NCI-H1105 (cell line): Measurements from ENCODE around the gene ANKRD1.
A peak's percentile ranks its signal among the peaks of the same experiment; 100 is the strongest.
"Not testable (repeated sequence)": the region's sequence is repeated elsewhere in the genome, so short reads cannot be mapped to it uniquely, and the experiment has no call there.

Source experiments
- DNase-seq: peaks from one replicate; lab custom pipeline; 2025; lab: John Stamatoyannopoulos, UW

ANKRD1 gene

DNA sequence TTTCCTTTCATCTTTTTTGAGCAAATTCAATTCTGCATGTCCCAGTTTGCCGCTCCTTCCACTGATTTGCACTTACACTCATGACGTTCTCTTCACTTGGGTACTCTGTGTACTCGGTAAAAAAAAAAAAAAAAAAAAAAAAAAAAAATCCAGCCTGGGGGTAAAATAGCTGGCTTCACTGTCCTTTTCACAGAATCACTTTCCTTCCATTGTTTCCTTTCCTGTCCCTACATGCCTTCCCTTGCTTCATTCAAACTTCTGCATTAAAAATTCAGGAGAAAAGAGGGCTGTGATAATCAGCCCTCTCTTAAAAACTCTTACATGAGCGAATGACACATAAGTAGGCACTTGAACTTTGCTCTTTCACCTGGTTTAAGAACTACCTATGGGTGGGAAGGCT, 8.7 kb downstream of the ANKRD1 start:
- no peak for DNase-seq

GRCh38 chr10:90911133-90912051, 9.5 kb downstream of the ANKRD1 start:
- peak; percentile 52 for DNase-seq

GRCh38 chr10:90906596-90906995, 14.3 kb downstream of the ANKRD1 start:
- no peak for DNase-seq

- DNase-seq, result no peak
Measured at GRCh38 chr10:90905925-90906324, 15.0 kb downstream of the ANKRD1 start.

- DNase-seq, result not testable (repeated sequence)
Measured at GRCh38 chr10:90896916-90897315, 24.0 kb downstream of the ANKRD1 start.

- DNase-seq, result no peak
Measured at GRCh38 chr10:90893190-90893589, 27.7 kb downstream of the ANKRD1 start.

DNA sequence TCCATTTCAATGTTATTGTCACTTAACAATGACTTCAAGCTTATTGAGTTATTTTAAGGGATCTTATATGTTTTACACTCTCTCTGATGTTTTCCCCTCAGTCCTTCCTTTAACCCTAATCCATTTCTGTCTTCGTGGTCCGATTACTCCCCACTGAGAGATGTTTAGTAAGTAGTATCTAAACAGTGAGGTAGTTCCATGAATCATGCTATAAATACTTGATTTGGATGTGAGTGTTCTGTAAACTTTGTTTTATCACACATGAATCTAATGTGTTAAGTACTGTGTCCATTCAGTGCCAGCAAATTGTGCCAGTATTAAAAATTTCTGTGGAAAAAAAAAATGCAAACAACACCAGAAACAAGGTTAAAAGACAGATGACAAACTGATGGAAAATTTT, 30.5 kb downstream of the ANKRD1 start:
- DNase-seq, result no peak

DNA sequence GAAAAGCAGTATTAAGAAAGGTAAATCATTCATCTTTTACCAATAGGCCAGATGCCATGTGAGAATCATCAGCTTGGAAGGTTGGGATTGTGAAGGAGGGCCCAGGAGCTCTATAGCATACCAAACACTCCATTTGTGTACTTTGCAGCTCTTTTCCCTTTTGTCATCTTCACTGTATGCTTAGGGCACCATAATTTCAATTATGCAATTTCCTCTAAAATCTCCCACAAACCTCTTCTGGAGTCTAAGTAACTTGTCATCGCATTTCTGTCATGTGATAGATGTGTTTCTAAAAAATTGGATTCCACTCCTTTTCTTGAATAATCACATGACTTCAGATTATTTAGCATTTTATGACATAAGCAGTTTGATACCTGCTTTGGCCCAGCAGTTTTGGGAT, 31.3 kb downstream of the ANKRD1 start:
- DNase-seq, result no peak

- DNase-seq, result no peak
Measured at GRCh38 chr10:90888387-90888786, 32.5 kb downstream of the ANKRD1 start.

DNA sequence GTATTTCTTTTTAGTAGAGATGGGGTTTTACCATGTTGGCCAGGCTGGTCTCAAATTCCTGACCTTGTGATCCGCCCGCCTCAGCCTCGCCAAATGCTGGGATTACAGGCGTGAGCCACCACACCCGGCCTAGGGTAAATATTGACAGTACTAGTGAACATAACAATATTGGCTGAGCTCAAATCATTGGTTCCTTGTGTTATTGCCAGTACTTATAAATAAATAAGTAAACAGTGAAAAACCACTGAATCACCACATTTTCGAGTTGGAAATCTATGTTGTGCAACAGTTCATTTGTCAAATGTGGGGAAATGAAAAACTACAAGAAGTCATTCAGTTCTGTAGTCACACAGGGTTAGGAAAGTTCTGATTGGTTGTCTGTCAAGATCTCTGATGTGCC, 33.3 kb downstream of the ANKRD1 start:
- DNase-seq, result no peak

DNA sequence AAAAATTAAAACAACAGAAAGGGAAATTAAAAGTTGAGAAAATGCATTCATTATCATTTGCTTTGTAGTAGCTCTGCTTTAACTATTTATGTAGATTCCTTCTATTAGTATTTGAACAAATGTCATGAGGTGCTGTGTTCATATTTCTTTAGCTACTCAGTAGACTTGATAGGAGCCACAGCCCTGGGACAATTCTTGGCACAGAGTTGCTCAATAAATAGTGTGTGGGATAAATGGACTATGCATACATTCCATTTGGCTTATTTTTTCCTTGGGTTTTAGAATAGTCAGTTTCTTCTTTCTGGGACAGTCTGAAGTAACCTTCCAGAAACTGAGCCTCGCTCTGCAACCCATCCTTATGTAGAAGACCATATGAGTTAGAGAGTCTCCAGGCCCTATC, 35.7 kb downstream of the ANKRD1 start:
- no peak for DNase-seq

GRCh38 chr10:90884431-90884830, 36.5 kb downstream of the ANKRD1 start:
- DNase-seq, result no peak

- DNase-seq, result not testable (repeated sequence)
Measured at GRCh38 chr10:90880059-90880719, 40.7 kb downstream of the ANKRD1 start.

GRCh38 chr10:90879062-90879461, 41.8 kb downstream of the ANKRD1 start:
- DNase-seq, result no peak

DNA sequence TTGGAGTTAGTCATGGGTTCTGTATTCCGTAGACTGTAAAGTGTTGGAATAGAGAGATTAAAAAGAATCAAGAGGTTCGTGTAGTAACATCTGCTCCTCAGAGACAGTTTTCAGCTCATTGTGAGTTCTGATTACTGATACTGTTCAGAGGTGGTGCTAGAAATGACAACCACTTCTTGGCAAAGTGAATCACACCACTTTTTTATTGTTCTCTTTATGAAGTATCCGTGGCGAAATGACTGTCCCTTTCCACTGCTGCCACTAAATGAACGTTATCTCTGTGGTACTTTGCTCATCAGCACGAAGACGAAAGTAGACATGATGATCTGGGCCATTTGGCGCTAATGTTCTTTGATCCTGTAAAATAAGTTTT, 48.3 kb downstream of the ANKRD1 start:
- no peak for DNase-seq

DNA sequence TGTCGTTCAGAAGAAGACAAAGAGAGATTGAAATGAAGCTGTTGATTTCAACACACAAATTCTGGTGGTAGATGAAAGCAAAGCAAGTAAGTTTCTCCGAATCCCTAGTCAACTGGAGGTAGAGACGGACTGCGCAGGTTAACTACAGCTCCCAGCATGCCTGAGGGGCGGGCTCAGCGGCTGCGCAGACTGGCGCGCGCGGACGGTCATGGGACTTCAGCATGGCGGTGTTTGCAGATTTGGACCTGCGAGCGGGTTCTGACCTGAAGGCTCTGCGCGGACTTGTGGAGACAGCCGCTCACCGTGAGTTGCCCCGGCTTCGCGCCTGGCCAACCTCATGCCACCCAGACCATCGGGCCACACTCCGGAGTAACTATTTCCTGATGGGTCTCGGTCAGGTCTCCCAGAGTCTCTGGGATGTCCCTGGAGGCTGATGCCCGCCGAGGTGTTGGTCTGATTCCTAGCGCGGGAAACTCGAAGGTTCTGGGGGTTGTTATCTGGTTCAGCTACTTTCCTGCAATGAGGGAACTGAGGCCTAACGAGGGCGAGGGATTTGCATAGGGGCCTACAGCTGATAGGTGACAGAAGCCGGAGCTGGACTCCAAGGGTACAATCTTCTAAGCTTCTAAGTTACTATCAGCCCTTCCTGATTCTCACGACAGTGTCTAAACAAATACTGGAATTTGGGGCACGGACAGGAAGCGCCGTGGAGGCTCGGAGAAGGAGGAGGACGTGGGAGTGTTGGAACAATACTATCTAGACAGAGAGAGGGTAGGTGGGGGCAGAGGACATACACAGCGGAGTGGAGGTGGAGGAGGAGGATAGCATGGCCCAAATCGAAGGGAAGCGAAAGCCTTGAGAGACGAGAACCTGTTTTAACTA, 48.9 kb downstream of the ANKRD1 start, which contains the start of gene RPP30:
RPP30 (plus strand) TSS at position 209 of the 882 bp plus-strand sequence; CDS start at position 222, 13 bp downstream.
- DNase-seq, result no peak

- DNase-seq, result no peak
Measured at GRCh38 chr10:90871279-90871765, 49.6 kb downstream of the ANKRD1 start.

DNA sequence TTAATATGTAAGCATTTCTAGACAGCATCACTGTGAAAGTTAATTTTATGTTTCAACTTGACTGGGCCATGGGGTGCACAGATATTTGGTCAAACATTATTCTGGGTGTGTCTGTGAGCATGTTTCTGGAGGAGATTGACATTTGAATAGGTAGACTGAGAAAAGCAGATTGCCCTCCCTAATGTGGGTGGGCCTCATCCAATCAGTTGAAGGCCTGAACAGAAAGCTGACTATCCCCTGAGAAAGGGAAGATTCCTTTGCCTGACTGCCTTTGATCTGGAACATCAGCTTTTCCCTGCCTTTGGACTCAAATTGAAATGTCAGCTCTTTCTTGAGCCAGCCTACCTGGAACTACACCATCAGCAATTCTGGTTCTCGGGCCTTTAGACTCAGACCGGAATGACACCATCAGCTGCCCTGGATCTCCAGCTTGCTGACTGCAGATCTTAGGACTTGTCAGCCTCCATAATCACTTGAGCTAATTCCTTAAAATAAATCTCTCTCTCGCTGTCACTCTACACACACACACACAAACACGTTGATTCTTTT, 54.8 kb downstream of the ANKRD1 start:
- no peak for DNase-seq

DNA sequence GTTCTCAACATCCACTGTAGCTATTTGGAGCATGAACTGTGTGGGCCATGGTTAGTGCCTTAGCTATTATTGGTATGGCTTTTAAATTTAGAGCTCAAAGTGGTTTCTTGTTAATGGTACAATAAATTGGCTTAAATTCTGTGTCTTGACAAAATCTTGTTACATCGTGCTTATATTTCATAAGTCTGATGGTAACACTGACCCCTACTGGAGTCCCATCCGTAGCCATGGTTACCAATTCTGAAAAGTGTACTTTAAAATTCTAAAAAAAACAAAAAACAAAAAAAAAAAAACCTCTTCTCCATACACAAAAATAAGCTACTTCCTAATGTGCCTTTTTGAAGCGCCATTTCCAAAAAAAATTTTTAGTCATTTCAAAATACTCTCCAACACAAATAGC, 55.5 kb downstream of the ANKRD1 start:
- DNase-seq, result no peak

DNA sequence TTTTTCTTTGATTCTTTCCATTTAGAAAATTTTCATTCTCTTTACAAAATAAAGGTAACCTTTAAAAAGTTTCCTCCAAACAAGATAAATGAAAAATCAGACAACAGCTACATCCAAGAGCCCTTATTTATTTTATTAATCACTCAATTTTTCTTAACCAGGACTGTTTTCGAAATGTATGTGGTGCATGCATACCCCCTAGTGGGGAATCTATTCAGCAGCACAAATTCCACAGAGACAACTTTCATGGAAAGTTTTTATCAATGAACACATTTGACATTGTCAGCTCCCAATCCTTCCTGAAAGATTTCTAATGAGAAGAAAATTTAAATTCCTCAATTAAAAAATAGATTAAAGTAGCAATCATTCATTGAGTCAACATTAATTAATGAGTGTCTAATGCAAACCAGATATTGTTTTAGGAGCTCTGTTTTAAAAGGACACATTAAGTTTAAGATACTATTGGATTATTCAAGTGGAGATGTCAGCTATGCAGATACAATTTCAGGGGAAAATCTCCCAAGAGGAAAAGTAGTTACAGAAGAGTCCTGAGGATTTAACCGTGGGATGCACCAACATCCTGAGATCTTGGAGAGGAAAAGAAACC, 57.9 kb downstream of the ANKRD1 start:
- DNase-seq, result no peak
